ENCODE measurements around the gene CLASP1.
"Not testable (repeated sequence)": the region's sequence is repeated elsewhere in the genome, so short reads cannot be mapped to it uniquely, and the experiment has no call there.

CLASP1 gene

DNA sequence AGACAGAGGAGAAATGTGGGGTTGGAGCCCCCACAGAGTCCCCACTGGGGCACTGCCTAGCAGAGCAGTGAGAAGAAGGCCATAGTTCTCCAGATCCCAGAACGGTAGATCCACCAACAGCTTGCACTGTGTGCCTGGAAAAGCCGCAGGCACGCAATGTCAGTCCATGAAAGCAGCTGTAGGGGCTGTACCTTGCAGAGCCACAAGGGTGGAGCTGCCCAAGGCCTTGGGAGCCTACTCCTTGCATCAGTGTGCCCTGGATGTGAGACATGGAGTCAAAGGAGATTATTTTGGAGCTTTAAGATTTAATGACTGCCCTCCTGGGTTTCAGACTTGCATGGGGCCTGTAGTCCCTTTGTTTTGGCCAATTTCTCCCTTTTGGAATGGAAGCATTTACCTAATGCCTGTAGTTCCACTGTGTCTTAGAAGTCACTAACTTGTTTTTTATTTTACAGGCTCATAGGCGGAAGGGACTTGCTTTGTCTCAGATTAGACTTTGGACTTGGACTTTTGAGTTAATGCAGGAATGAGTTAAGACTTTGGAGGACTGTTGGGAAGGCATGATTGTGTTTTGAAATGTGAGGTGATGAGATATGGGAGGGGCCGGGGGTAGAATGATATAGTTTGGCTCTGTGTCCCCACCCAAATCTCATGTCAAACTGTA is 274.7 kb downstream of the CLASP1 start:
- not testable (repeated sequence) for DNase-seq (ENCODE audit: low read depth in 3 of 3)

DNA sequence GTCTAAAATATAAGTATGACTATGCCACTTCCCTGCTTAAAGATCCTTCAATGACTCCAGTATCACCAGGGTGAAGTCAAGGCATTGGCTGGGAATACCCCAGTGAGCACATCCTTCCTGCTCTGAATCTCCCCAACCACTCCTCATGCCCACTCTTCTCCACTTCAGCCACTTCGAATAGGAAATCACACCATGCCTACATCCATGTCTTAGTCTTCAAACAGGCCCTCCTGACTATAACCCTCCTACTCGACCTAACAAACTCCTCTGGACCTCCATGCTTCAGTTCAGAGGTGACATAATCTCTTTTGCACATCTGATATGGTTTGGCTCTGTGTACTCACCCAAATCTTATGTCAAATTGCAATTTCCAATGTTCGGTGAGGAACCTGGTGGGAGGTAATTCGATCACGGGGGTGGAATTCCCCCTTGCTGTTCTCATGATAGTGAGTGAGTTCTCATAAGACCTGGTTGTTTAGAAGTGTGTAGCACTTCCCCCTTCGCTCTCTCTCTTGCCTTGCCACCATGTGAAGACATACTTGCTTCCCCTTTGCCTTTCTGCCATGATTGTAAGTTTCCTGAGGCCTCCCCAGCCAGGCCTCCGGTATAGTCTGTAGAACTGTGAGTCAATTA is 276.4 kb downstream of the CLASP1 start:
- no peak for DNase-seq (ENCODE audit: low read depth in 3 of 3)

DNA sequence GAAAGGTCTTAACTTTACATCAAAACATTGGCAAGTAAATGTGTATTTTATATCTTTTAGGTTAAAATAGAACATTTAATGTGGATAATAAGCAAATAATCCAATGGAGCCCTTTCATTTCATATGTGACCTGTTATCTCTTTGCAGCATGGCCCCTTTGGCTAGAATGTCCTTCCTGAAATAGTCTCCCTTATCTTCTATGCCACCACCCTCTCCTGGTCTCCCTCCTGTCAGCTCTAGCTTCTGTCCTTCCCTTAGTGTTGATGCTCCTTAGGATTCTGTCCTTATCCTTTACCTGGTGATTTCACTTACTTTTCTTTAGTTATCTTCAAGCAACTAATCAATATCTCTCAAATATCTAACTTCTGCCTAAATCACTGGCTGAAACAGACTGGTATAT is 277.2 kb downstream of the CLASP1 start:
- DNase-seq (ENCODE audit: low read depth in 3 of 3), result no peak

DNA sequence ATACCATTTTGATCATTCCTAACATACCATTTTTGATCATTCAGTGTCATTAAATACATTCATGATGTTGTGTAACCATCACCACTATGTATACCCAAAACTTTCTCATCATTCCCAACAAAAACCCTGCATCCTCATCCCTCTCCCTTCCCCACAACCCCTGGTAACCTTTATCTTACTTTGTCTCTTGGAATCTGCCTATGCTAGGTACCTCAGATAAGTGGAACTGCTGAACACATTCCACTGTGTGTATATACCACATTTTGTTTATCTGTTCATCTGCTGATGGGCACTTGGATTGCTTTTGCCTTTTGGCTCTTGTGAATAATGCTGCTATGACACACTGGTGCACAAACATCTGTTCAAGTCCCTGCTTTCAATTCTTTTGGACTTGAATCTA is 280.4 kb downstream of the CLASP1 start:
- no peak for DNase-seq (ENCODE audit: low read depth in 3 of 3)

DNA sequence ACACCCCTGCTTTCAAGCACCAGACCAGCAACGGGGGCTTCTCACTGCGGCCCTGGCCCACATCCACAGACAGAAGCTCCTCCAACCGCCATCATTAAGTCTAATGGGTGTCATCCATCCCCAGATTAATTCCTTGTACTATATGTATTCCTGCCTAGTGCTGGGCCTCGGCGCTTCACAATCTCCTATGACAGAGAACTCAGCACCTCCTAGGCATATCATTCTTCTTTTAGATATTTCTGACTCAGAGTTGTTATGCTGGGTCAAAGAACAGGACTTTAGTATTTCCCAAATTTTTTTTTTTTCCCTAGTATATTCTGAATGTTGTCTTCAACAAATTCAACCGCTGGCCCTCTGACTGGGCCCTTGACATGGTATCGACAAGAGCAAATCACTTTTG is 281.1 kb downstream of the CLASP1 start:
- DNase-seq (ENCODE audit: low read depth in 3 of 3), result no peak

DNA sequence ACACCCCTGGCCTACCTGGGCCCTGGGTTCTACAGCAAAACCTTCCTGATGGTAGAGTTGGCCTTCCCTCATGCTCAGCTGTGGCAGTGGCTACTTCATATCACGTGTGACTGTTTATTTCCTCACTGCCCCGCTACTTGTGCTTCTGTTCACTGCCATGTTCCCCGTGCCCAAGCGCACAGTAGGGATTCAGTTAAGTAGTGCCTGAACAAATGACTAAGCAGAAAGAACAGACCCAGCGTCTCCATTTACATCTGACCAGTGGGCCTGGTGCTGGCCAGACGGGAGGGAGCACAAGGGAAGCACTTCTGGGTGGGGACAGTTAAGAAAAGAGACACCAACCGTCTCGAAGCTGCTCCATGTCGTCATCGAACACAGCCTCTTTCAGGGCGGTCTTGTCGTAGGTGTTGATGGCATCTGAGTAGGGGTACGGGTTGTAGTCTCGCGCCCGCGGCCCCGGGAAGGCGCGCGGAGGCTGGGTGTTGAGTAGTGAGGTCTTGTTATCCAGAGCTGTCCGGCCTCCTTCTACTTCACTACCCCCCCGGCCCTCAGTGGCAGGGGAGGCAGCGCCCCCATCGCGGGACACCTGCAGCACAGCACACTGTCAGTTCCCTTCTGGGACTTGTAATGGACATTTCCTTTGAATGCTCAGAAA is 281.9 kb downstream of the CLASP1 start:
- DNase-seq (ENCODE audit: low read depth in 3 of 3), result no peak

DNA sequence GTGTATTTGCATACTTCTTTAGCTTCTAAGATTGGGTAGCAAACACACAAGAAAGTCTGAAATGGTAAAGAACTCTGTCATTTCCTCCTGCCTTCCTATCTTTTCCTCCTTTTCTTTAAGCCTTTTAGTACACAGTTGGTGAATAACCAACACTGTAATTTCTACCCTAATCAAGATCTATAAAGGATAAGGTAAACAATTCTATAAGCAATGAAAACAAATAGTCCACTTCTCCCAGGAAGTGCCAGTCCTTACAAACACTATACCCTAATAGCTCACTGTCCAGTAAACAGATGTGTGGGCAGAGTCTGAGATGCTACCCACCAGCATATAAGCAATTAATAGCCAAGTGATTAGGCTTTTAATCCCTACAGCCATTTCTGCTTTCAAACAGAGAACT is 283.2 kb downstream of the CLASP1 start:
- no peak for DNase-seq (ENCODE audit: low read depth in 3 of 3)

DNA sequence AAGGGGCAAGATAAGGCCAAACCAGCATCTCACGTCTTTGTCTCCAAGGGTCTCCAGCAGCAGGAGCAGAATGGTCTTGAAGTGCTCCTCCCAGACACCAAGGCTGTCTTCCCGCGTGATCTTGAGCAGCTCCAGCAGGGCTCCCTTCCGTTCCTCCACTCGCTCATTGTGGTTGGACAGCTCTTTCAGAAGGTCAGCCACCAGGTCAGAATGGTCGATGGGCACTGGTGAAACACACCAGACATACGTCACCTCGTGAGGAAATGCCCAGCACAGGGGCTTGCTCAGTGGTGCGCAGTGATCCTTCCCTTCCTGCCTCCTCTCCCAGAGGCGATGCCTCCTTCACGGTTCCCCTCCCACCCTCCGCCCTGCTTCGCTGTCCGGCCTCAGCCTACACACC is 284.2 kb downstream of the CLASP1 start:
- no peak for DNase-seq (ENCODE audit: low read depth in 3 of 3)

DNA sequence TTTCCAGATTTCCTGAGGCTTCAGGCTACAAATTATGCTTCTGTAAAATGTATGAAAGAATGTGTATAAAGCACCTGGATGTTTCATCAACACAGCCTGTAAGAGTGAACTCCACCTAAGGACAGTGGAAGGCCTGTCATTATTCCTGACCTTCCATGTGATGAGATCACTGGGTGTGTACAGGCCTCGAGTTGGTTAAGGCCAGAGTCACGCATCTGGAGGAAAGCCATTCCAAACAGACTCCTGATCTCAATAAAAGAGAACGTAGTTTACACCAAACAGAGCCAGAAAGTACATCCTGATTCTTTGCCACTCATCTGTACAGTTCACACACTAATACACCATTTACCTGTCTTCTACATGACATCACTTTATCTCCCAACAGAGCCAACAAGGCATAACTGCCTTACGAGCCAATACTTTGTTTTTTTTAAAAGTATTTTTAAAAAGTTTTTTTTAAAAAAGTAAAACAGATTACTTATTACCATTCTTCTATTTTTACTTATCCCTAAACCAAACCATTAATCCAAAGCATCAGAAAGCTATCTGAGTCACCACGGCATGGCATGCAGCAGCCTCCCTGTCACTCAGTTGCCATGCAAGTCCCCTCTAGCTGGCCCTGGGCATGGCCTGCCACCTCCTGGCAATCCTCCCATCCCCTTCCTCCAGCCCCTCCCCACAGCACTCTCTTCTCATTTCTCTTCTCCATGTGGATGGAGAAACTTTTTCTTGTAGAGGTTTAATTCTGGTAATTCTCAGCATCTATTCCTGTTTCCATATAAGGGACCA is 285.4 kb downstream of the CLASP1 start:
- DNase-seq (ENCODE audit: low read depth in 3 of 3), result no peak

DNA sequence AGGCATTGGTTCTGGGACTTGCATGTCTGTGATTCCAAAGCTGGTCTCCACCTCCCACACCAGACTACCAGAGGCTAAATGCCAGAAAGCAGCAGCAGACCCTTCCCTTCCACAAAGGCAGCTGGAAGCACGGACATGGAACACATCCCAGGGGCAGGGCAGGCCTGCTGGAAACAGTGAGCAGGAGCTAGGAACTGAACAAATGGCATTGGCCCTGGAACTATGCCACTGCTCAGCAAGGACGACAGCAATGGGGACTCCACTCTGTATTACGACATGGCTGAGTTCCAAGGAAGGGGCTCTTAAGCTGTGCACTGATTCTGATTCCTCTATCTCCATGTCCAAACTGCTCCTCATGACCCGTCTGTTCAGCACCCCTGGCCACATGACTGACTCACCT is 286.5 kb downstream of the CLASP1 start:
- no peak for DNase-seq (ENCODE audit: low read depth in 3 of 3)

DNA sequence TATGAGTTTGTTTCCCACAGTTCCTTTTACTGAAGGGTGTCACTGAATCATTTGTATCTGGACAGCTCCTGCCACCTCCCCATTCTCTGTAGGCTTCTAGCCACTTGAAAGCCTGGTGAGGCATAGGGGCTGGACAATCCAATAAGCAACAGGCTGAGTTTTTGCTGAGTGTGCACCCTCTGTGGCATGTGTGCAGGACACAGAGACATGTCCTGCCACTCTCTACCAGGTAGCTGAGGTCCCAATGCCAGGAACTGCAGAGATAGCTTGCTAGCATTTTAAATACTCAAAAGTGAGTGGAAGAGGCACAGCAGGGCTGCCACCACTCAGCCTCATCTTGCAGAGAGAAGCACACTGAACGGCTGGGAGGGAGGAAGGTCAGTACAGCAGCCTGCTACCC is 287.0 kb downstream of the CLASP1 start:
- no peak for DNase-seq (ENCODE audit: low read depth in 3 of 3)

DNA sequence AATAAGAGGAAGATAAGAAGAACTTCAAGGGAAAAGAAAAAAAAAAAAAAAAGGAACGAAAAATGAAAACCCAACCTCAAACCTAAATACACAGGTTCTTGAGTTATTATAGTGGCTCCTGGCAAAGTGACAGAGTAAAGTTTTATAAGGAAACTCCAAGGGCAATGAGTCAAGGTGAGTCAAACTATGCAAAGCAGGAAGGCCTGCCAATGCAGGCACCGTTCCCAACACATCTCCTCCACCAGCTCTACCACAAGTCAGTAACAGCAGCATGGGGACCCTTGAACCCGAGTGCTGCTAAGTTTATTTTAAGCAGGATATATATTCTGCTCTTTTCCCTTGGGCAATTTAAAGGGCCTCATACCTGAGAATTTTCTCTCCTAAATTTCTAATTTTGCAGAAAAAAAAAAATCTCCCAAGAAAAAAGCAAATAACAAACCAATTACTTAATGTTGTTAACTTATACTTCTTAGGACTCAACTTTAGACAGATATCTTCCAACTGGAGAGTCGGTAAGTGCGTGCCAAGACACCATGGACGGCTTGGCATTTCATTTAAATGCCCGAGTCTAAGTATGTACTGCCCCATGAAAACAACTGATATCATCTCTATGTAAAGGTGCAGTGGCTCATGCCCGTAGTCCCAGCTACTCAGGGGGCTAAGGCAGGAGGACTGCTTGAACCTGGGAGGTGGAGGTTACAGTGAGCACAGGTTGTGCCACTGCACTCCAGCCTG is 288.5 kb downstream of the CLASP1 start:
- no peak for DNase-seq (ENCODE audit: low read depth in 3 of 3)

DNA sequence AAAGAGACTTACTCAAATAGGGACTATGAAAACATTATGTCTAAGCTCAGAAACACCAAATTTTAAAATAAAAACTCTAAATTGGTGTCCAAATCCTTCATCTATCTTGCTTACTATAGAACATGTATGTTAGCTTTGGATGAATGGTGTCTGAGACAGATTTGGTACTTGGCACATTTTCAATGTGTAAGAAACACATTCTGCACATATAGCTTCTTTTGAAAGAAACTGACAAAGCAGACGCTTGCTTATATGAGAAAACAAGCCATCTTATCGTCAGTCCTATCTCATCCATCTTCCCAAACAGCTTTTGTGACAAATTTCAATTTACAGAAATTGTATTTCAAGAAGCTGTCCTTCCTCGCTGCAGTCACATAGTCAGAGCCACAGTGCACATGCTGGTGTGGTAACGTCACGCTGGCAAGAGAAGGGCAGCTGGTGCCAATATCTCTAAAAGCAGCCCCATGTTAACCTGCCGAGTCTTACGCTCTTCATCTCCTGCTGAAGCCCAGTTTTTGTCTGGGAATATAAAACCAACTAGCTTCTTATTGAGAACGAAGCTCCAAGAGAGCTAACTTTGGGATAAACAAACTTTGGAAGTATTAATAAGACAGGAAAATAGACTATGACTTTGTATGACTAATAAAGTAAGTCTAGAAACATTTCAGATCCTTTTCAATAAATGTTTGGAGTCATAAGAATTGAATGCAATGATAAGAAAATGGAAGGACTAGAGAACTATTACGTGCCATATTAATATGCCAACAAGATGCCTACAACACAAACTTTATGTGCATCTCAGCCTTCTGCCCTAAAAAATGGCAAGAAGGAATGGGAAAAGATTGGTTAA is 289.3 kb downstream of the CLASP1 start:
- DNase-seq (ENCODE audit: low read depth in 3 of 3), result no peak

DNA sequence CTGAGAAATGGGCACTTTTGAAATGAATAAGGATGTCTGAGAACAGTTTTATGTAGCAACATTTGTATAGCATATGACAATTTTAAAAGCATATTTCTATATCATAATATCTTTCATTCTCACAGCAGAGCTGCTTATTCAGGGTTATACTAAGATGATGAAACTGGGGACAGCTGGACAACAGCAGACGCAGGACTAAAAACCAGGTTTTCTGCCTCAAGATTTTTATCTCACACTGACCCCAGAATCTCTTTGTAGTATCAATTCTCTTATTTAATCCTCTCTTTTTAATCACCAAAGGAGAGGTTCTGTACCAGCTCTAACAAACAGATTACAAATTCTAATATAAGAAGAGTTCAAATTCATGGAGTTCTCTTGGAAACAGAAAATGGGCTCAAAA is 290.1 kb downstream of the CLASP1 start:
- no peak for DNase-seq (ENCODE audit: low read depth in 3 of 3)

DNA sequence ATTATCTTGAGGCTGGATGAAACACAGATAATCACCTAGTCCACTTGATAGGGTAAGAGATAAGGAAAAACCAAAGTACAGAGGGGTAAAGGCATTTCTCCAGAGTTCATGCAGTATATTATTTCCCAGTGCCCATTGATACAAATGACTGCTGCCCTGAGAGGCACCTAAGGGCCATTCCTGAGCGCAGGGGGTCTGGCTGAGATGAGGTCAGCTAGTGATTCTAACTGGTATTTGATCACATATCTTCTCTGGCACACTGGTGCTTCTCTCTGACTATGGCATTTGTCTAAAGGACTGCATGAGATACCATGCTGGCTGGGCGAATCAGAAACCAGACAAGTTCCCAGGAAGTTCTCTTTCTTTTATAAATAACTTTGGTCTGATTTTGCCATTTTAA is 291.0 kb downstream of the CLASP1 start:
- DNase-seq (ENCODE audit: low read depth in 3 of 3), result no peak

DNA sequence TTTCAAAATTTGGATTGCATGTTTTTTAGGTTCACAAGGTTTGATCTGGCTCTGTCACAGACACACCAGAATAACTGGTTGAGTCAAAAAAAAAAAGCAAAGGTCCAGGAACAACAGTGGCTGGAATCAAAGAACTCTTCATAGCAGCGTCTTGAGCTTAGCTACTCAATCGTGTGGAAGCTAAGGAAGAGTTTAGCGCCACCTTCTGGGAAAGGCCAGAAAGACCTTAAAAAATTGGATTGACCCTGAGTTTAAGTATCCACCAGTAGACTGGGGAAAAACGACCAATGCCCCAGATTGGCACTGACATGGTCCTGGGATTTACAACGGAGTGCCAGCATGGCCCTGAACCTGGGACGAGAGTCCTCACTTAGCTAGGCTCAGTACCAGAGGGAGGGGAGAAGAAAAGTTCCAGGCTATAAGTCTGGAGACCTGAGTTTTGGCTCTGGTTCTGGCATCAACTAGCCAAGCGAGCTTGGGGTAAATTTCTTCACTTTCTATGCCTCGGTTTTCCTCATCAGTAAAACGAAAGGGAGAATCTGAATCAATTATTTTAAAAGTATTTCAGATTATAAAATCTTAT is 293.1 kb downstream of the CLASP1 start:
- DNase-seq (ENCODE audit: low read depth in 3 of 3), result no peak

DNA sequence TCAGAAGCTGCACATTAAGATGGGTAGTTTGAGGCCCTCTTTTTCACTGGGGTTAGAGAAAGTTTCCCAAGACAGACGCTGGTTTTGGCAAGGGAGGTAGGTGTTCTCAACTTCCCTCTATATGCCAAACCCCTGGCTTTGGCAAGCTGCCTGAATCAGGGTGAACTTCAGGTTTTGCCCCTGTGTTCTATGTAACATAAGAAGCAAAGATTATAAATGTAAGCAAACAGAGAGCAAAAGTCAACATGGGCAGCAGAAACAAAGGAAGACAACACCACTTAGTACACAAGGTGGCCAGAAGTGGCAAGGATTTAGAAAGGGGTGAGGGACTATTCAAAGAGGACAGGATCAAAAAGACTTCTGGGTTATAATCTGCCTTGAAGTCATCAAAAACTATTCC is 293.8 kb downstream of the CLASP1 start:
- no peak for DNase-seq (ENCODE audit: low read depth in 3 of 3)

DNA sequence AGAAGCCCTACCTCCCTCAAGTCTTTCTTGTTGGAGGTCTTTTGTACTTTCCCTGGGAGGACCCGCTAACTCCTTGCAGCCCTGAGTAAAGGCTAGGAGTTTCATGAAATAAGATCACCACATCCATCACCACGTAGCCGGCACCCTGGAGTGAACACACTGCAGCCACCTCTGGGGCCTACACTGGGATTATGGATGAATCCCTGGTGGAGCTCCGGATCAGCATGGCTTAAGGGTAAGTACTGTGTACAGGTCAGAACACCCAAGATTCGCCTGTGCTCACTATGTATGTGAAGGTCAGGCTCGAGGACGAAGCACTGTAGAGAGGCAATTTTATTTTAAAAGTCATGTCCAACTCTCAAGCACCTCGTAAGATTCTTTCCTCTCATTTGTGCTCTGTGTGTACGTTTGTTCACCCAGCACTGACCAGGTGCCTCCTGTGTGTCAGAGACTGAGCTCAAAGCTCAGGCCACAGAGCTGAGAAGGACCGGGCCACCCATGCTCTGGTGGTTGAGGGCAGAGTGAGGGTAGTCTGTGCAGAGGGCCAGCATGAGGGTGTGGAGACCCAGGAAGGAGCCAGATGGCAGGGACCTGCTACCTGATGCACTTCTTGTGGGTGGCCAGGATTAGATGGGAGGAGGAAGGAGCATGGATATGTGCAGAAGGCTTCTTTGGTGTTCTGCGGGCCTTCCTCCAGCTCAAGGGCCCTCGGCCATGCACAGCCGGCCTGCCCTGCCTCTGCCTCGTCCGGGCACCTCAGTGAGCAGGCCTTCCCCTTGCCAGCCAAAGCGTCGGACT is 297.5 kb downstream of the CLASP1 start:
- DNase-seq (ENCODE audit: low read depth in 3 of 3), result no peak

DNA sequence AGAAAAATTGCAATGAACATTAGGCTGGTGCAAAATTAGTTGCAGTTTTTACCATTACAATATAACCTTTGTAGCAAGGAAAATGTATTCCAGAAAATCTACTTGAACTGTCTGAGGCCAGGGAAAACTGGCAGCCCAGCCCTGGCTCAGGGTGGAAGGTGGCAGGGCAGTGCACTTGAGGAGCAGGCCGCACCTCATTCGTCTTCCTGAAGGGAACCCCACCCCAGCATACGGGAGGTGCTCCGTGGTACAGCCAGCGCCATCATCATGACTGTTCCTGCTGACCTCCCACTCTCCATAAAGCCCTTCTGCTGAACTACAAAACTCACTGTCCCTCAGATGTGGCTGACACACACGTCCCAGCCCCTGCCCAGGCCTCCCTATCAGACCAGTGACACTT is 298.4 kb downstream of the CLASP1 start:
- DNase-seq (ENCODE audit: low read depth in 3 of 3), result no peak

DNA sequence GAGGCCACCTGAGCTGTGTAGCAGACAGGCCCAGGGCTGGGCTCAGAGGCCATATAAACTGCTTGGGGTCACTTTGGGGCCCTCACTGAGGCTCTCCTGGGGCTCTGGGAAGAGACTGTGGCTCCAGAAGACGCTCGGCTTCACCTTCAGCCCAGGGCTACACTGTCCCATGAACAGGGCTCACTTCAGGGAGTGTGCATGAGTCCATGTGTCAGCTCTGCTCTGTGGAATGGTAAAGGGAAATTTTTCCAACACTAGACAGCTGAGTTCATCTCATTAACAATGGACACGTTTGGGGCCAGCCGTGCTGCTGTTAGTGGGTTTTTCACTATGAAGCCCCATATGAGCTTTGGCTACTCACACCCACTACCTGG is 298.9 kb downstream of the CLASP1 start:
- no peak for DNase-seq (ENCODE audit: low read depth in 3 of 3)
